ENCODE data around the gene DPYSL5.

DNA sequence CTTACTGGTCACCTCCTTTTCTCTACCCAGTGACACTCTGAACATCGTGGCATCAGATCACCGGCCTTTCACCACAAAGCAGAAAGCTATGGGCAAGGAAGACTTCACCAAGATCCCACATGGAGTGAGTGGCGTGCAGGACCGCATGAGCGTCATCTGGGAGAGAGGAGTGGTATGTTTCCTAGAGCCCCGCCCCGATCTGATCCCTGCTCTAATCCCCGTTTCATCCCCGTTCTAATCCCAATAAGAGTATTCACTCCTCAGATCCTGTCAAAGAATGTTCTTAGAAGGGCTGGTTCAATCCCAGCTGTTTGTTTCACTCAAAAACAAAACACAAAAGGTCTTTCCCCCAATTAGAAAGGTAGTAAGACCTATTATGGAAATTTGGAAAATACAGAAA lies 92.1 kb downstream of the DPYSL5 start:
- TF ChIP-seq, protein P1, sequence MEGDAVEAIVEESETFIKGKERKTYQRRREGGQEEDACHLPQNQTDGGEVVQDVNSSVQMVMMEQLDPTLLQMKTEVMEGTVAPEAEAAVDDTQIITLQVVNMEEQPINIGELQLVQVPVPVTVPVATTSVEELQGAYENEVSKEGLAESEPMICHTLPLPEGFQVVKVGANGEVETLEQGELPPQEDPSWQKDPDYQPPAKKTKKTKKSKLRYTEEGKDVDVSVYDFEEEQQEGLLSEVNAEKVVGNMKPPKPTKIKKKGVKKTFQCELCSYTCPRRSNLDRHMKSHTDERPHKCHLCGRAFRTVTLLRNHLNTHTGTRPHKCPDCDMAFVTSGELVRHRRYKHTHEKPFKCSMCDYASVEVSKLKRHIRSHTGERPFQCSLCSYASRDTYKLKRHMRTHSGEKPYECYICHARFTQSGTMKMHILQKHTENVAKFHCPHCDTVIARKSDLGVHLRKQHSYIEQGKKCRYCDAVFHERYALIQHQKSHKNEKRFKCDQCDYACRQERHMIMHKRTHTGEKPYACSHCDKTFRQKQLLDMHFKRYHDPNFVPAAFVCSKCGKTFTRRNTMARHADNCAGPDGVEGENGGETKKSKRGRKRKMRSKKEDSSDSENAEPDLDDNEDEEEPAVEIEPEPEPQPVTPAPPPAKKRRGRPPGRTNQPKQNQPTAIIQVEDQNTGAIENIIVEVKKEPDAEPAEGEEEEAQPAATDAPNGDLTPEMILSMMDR (conservative IDR thresholded peaks at IDR 0.05; ENCODE audit: low read length): no peak
- TF ChIP-seq EZH2phosphoT487 (IDR thresholded peaks at IDR 0.05; ENCODE audit: borderline replicate concordance): no peak
